ENCODE data around the gene DDX42. TPM values are rescaled to one million over a fixed set of nuclear protein-coding genes. Genes with fewer than 3 reads are reported as not detected.

Gene DDX42
- total RNA-seq, 2 experiments from 2014 or later, result 112 to 117 TPM

GRCh38 chr17:63786117-63786516, 12.1 kb downstream of the DDX42 start:
- Mint-ChIP-seq H3K27me3 (no peaks in the 10 kb centered on the region), H3K4me3 (no peak overlapping the region), H3K36me3 (ENCODE audit: low read depth) (peaks cover 75% of the 10 kb centered on the region), H3K9me3 (no peaks in the 10 kb centered on the region), H3K4me1 (ENCODE audit: low read depth) (peaks cover 33% of the 10 kb centered on the region), H3K27ac (peak overlapping the region; percentile 21)
- intact Hi-C loops (cut with DNase I, micrococcal nuclease), result no loop called here
- DNase-seq, result no peak
- Histone ChIP-seq H3K27me3 (ENCODE audit: control insufficient read depth in 1 of 2, insufficient read depth in 2 of 2, low read length in 2 of 2) (no peaks in the 10 kb centered on the region), H3K4me3 (ENCODE audit: low read length) (no peak overlapping the region), H3K36me3 (ENCODE audit: insufficient read depth, low read length) (peaks cover 59% of the 10 kb centered on the region), H3K27ac (ENCODE audit: low read depth in 1 of 2, low read length in 2 of 2) (no peak overlapping the region), H3K9me3 (ENCODE audit: control insufficient read depth in 1 of 2, insufficient read depth in 1 of 2, low read length in 2 of 2) (no peaks in the 10 kb centered on the region), H3K4me1 (ENCODE audit: insufficient read depth, low read length) (peaks cover 5% of the 10 kb centered on the region)
- ATAC-seq (ENCODE audit: poor library complexity), result no peak
- ChIA-PET CTCF (interaction anchor here (1.2 kb wide), 1 partner anchor 24 kb away, joined by 3 read pairs; no protein-coding TSS in a partner anchor), POLR2A (interaction anchor here (0.7 kb wide), 1 partner anchor 89 kb away, joined by 3 read pairs; no protein-coding TSS in a partner anchor)
- TF ChIP-seq CTCF (IDR thresholded peaks at IDR 0.05), result no peak

GRCh38 chr17:63786971-63787711, 13.2 kb downstream of the DDX42 start:
- H3K4me1 ChIP-seq (ENCODE audit: insufficient read depth, low read length), result no peaks in the 10 kb centered on the region
- Mint-ChIP-seq H3K4me3 (no peak overlapping the region), H3K27me3 (no peaks in the 10 kb centered on the region), H3K9me3 (no peaks in the 10 kb centered on the region), H3K27ac (no peak overlapping the region), H3K36me3 (ENCODE audit: low read depth) (peaks cover 74% of the 10 kb centered on the region), H3K4me1 (ENCODE audit: low read depth) (peaks cover 26% of the 10 kb centered on the region)
- no peak for ATAC-seq (ENCODE audit: poor library complexity)
- DNase-seq, result no peak
- peaks cover 63% of the 10 kb centered on the region for H3K36me3 ChIP-seq (ENCODE audit: insufficient read depth, low read length)
- H3K27ac ChIP-seq (ENCODE audit: low read depth in 1 of 2, low read length in 2 of 2), result no peak overlapping the region
- ChIA-PET POLR2A (interaction anchor here (0.6 to 0.7 kb wide), 2 partner anchors 9 to 90 kb away, joined by 3 read pairs; no protein-coding TSS in a partner anchor), CTCF (no interaction called here)
- TF ChIP-seq CTCF (IDR thresholded peaks at IDR 0.05), result no peak
- intact Hi-C loops (cut with DNase I, micrococcal nuclease), result no loop called here
- H3K27me3 ChIP-seq (ENCODE audit: control insufficient read depth in 1 of 2, insufficient read depth in 2 of 2, low read length in 2 of 2), result no peaks in the 10 kb centered on the region
- H3K9me3 ChIP-seq (ENCODE audit: control insufficient read depth in 1 of 2, insufficient read depth in 1 of 2, low read length in 2 of 2), result no peaks in the 10 kb centered on the region
- H3K4me3 ChIP-seq (ENCODE audit: low read length), result no peak overlapping the region

GRCh38 chr17:63790057-63790456, 16.1 kb downstream of the DDX42 start:
- no peak for TF ChIP-seq CTCF (IDR thresholded peaks at IDR 0.05)
- CTCF ChIA-PET, result no interaction called here
- no peak overlapping the region for H3K27ac ChIP-seq (ENCODE audit: low read depth in 1 of 2, low read length in 2 of 2)
- intact Hi-C loops (cut with DNase I, micrococcal nuclease), result no loop called here
- no peaks in the 10 kb centered on the region for H3K9me3 Mint-ChIP-seq
- no peak overlapping the region for H3K4me3 ChIP-seq (ENCODE audit: low read length)
- no peak overlapping the region for H3K4me3 Mint-ChIP-seq
- H3K27ac Mint-ChIP-seq, result no peak overlapping the region
- peaks cover 2% of the 10 kb centered on the region for H3K4me1 ChIP-seq (ENCODE audit: insufficient read depth, low read length)
- no peak for ATAC-seq (ENCODE audit: poor library complexity)
- H3K27me3 Mint-ChIP-seq, result no peaks in the 10 kb centered on the region
- no peak for DNase-seq
- POLR2A ChIA-PET, result interaction anchor here (2.0 kb wide), 1 partner anchor 16 kb away, joined by 5 read pairs; the partner anchor contains the start of genes CCDC47 and DDX42
- H3K4me1 Mint-ChIP-seq (ENCODE audit: low read depth), result peaks cover 10% of the 10 kb centered on the region
- H3K36me3 ChIP-seq (ENCODE audit: insufficient read depth, low read length), result peaks cover 76% of the 10 kb centered on the region
- H3K27me3 ChIP-seq (ENCODE audit: control insufficient read depth in 1 of 2, insufficient read depth in 2 of 2, low read length in 2 of 2), result no peaks in the 10 kb centered on the region
- H3K36me3 Mint-ChIP-seq (ENCODE audit: low read depth), result peaks cover 82% of the 10 kb centered on the region
- no peaks in the 10 kb centered on the region for H3K9me3 ChIP-seq (ENCODE audit: control insufficient read depth in 1 of 2, insufficient read depth in 1 of 2, low read length in 2 of 2)

Measured in CD4-positive, alpha-beta T cell (primary cell).